HTERT RPE-1 (cell line): Measurements from ENCODE around the gene GAPVD1.
"Not testable (repeated sequence)": the region's sequence is repeated elsewhere in the genome, so short reads cannot be mapped to it uniquely, and the experiment has no call there.

ENCODE experiments used
- in situ Hi-C: fragments of 300-500 bp; cut with MboI; formaldehyde crosslinking; loops from 4 replicates; pipeline ENCODE4 v1.14.3; 2020; ENCODE audit warnings: low sequenced_read_pairs

Gene GAPVD1

DNA sequence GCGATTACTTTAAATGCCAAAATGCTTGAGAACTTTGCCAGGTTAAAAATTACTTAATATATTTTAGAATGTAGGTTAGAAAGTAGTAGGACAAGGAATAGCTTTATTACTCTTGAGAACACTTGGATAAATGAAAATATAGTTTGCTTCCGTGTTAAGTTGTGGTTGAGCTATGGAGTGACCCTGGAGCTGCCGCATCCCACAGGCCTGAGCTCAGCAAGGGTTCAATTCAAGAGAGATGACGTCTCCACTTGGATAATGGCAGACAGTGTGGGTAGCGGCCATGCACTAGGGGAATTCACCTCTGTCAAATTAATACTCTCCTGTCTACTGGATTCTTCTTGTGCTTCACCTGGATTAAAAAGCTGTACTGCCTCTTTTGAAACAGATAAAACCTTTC, 105.0 kb downstream of the GAPVD1 start:
- in situ Hi-C loops: no loop called here

DNA sequence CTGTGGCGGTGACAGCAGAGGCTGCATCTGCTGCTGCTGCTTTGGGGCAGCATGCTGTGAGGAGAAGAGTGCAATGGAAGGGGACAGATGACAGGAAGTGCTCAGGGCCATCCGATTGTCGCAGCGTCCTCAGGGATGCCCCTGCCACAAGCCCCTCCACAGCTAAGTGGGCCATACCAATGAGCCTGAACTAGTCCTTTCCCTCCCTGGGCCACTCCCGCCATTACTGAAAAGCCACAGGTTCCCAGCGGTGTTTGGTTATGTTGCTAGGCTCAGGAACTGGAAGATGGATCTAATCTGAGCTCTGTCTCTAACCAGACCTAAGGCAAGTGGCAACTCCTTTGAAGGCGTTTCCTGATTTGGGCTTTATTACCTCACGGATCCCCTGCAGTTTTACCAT, 109.2 kb downstream of the GAPVD1 start:
- in situ Hi-C loops: no loop called here

DNA sequence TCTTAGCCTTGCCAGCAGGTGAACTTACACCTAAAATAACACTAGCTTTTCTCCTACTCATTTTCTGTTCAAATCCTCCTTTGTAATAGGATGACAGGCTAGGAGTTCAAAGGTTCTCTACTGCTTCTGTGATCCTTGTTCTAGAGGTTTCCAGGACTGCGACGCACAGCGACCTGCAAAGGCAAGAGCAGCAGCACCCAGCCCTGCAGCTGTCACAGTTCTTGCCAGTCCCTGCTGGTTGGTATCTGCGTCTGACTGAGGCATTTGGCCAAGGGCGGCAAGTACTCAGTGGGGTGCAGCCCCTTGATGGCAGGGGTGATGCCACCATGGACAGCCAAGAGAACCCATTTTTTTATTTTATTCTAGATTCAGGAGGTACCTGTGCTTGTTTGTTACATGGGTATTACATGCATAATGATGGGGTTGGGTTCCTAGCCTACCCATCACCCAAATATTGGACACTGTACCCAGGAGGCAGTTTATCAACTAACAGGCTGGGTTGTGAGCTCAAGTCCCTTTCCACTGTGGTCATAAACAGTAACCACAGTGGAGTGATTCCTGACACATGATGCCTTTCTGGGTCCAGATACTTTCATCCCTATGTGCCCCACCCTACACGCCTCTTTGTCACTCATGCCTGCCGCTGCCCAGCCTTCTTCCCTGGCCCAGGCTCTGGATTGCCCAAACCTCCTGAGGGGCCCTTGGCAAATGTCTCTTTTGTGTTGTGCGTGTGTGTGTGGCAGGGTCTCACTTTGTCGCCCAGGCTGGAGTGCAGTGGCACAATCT, 111.0 kb downstream of the GAPVD1 start:
- in situ Hi-C loops: no loop called here

- in situ Hi-C loops: no loop called here
Measured at GRCh38 chr9:125374443-125375309, 113.0 kb downstream of the GAPVD1 start.

- in situ Hi-C loops: no loop called here
Measured at GRCh38 chr9:125375820-125376219, 114.2 kb downstream of the GAPVD1 start.

GRCh38 chr9:125376261-125377226, 114.9 kb downstream of the GAPVD1 start:
- in situ Hi-C loops: no loop called here

- in situ Hi-C loops: no loop called here
Measured at GRCh38 chr9:125377584-125378250, 116.1 kb downstream of the GAPVD1 start.

DNA sequence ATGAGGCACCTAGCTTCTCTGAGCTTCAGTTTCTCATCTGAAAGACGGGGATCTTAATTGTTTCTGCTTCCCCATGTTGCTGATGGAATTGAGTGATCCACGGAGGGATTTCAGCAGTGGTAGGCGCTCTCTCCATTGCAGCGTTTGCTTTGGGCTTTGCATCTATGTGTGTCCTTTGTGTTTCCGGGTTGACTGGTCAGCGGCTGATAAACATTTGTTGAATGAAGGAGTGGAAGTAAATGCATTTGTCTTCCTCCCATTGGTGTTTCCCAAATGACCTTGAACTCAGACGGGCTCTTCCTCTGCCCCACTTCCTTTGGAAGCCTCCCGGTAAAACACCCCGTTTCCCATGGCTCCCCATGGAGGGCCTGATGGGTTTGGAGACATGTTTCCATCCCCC, 117.2 kb downstream of the GAPVD1 start:
- in situ Hi-C loops: no loop called here

- in situ Hi-C loops: no loop called here
Measured at GRCh38 chr9:125379208-125379607, 117.6 kb downstream of the GAPVD1 start.

DNA sequence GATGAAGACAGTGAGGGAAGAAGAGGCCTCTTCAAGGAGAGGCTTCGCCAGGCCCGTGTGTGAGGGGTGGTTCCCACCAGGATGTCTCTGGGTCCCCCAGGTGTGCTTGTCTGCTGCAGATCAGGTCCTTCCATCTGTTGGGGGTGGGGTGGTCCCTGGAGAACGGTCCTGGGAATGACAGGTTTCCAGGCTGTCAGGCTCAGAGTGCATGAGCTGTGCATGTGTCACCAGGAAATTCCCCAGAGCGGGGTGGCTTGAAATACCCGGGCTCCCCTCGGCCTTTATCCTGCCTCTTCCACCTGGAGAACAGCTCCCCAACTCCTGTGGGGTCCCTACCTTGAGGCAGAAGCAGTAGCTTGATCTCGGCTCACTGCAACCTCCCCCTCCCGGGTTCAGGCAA, 118.8 kb downstream of the GAPVD1 start:
- in situ Hi-C loops: no loop called here

DNA sequence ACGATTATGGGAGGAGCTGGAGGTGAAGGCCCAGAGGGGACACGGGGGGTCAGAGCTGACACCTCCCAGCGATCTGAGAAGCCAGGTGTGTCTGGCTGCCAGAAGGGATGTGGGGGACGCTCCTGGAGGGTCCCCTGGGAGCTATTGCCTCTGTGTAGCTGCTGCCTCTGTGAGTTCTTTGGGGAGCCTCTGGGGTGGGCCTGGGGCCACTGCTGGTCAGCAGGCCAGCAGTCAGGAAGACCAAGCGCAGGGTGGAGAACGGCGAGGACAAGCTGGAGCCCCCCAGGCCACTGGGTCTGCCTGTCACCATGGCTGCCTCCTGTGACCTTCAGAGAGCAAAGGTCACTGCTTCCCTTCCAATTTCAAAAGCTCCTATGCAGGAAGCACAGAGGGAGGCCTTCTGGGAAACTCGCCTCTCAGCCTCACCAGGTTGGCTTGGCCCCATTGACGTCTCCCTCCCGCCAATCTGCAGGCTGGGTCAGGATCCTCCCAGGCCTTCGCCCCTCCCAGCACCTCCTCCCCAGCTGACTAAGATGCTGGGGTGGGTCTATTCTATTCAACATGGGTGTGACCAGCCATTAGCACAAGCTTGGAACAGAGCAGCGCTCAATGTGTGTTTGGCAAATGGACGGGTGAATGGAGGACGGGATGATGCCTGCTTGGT, 126.4 kb downstream of the GAPVD1 start:
- in situ Hi-C loops: no loop called here

DNA sequence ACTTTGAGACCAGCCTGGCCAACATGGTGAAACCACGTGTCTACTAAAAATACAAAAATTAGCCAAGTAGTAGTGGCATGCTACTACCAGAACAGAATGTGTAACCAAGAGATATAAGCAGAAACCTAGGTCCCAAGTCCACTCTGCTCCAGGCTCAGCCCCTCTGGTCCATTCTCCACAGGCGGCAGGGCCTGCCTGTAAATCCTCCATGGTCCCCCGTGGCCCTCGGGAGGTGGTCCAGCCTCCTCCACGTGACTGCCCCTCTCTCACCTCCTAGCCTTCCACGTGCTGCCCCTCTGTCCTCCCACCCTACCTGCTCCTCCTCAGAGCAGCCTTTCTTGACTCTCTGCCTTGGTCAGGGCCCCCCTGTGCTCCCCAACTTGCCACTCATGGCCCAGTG, 127.4 kb downstream of the GAPVD1 start:
- in situ Hi-C loops: no loop called here

GRCh38 chr9:125391704-125392103, 130.1 kb downstream of the GAPVD1 start:
- in situ Hi-C loops: no loop called here

DNA sequence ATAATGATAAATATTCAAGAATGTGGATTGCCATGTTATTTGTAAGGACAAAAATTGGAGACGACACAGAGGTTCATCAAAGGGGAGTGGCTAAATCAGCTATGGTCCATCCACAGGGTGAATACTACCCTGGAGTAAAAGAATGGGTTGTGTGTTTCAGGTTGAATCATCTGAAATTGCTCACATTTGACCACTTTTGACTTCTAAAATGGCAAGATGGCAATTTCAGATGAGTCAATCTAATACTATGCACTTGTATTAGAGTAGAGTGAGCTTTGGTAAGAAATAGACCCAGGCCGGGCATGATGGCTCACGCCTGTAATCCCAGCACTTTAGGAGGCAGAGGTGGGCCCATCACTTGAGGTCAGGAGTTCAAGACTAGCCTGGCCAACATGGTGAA, 131.8 kb downstream of the GAPVD1 start:
- in situ Hi-C loops: no loop called here

GRCh38 chr9:125396799-125397198, 135.2 kb downstream of the GAPVD1 start:
- in situ Hi-C loops: no loop called here

GRCh38 chr9:125397736-125398135, 136.1 kb downstream of the GAPVD1 start:
- in situ Hi-C loops: no loop called here

DNA sequence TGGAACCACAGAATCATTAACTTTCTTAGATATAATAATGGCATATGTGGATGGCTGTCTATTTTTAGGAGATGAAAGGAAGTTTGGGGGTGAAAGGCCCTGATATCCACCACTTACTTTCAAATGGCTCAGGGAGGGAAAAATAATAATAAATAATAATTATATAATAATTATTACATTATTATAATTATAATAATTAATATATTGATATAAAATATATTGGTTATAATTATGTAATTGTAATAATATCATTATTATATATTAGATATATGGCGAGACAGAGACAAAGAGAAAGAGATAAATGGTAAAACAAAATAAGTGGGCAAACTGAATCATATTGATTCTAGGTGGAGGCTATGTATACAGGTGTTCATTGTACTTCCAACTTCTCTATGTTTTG, 136.6 kb downstream of the GAPVD1 start:
- in situ Hi-C loops: no loop called here

GRCh38 chr9:125399165-125399564, 137.5 kb downstream of the GAPVD1 start:
- in situ Hi-C loops: no loop called here

- in situ Hi-C loops: no loop called here
Measured at GRCh38 chr9:125399666-125400065, 138.0 kb downstream of the GAPVD1 start.

GRCh38 chr9:125400232-125400631, 138.6 kb downstream of the GAPVD1 start:
- in situ Hi-C loops: not testable (repeated sequence)
